HepG2 (cell line): Measurements from ENCODE around the gene GDPGP1. TPM values are rescaled to one million over a fixed set of nuclear protein-coding genes. Genes with fewer than 3 reads are reported as not detected.

Source experiments
- CREB3 ChIP-seq: sonication (generic); formaldehyde crosslinking; IDR thresholded peaks from 2 replicates; pipeline ENCODE4 v1.5.0; 2020; ENCODE audit warnings: missing genetic modification reagents
- CSRNP1 ChIP-seq: sonication (generic); formaldehyde crosslinking; IDR thresholded peaks from 2 replicates; pipeline ENCODE4 v1.8.1; 2023; ENCODE audit warnings: mild to moderate bottlenecking, missing genetic modification reagents
- HCFC1 ChIP-seq: fragments of 150-350 bp; IDR thresholded peaks from 2 replicates; pipeline ENCODE4 v1.6.1; 2014; ENCODE audit warnings: low read depth, low read length
- HDAC2 ChIP-seq: sonication (generic); formaldehyde crosslinking; IDR thresholded peaks from 2 replicates; pipeline ENCODE4 v1.4.0; 2020; ENCODE audit warnings: missing genetic modification reagents
- HNRNPH1 ChIP-seq: fragments of 200-400 bp; formaldehyde crosslinking; optimal IDR thresholded peaks from 2 replicates; pipeline ENCODE3; 2017; ENCODE audit warnings: mild to moderate bottlenecking, low read depth, low read length
- IRF9 ChIP-seq: sonication (generic); formaldehyde crosslinking; IDR thresholded peaks from 2 replicates; pipeline ENCODE4 v1.8.0; 2022; ENCODE audit warnings: missing genetic modification reagents, mild to moderate bottlenecking, borderline replicate concordance
- MAFK ChIP-seq, 2 experiments: IDR thresholded peaks in 1 of 2; conservative IDR thresholded peaks in 1 of 2; 2 replicates each; pipeline ENCODE4 v1.6.1; 2011; ENCODE audit warnings: improper control_type of control experiment in 2 of 2, low read length in 2 of 2
- MXI1 ChIP-seq: IDR thresholded peaks from 3 replicates; pipeline ENCODE4 v1.6.1; 2012; ENCODE audit warnings: low read depth, low read length, inconsistent platforms, borderline replicate concordance
- NFKBIZ ChIP-seq: IDR thresholded peaks from 2 replicates; pipeline ENCODE4 v1.6.1; 2018; ENCODE audit warnings: missing genetic modification reagents, missing compliant biosample characterization
- RNF2 ChIP-seq: fragments of 450-650 bp; conservative IDR thresholded peaks from 2 replicates; pipeline ENCODE4 v1.6.1; 2016; ENCODE audit warnings: low read depth
- SIN3B ChIP-seq: fragments of 150-350 bp; IDR thresholded peaks from 2 replicates; pipeline ENCODE4 v1.6.1; 2014; ENCODE audit warnings: low read length
- SKI ChIP-seq: fragments of 450-650 bp; IDR thresholded peaks from one replicate; pipeline ENCODE4 v1.6.1; 2018; ENCODE audit warnings: mild to moderate bottlenecking; ENCODE audit not compliant: partially characterized antibody
- SNAPC4 ChIP-seq: sonication (generic); formaldehyde crosslinking; IDR thresholded peaks from 2 replicates; pipeline ENCODE4 v1.4.0; 2020; ENCODE audit warnings: mild to moderate bottlenecking, missing genetic modification reagents
- TCF7L2 ChIP-seq: IDR thresholded peaks from 2 replicates; pipeline ENCODE4 v1.6.1; 2011; ENCODE audit warnings: mild to moderate bottlenecking, low read depth, low read length, moderate library complexity
- ZBTB42 ChIP-seq: sonication (generic); formaldehyde crosslinking; IDR thresholded peaks from 2 replicates; pipeline ENCODE4 v1.5.0; 2020; ENCODE audit warnings: mild to moderate bottlenecking, missing genetic modification reagents
- ZIK1 ChIP-seq: sonication (generic); formaldehyde crosslinking; IDR thresholded peaks from 2 replicates; pipeline ENCODE4 v1.5.0; 2020; ENCODE audit warnings: mild to moderate bottlenecking, low read depth, missing genetic modification reagents, borderline replicate concordance
- polyA plus RNA-seq, 8 experiments: library from polyadenylated mRNA; depleted of rRNA in 3 of 8; stranded (reverse) in 7 of 8; unstranded in 1 of 8; fragments of >200 nt; fragmentation: Illumina TruSeq in 4 of 8; extraction: Trizol in 4 of 8; gene quantifications; 2 replicates each; pipeline versions ENCODE4 v1.2.1 to v1.2.3, GENCODE V29; 2011 to 2016; ENCODE audit warnings: low read depth in 4 of 8, missing spikeins in 1 of 8, mixed read lengths in 1 of 8; ENCODE audit not compliant: insufficient read depth in 1 of 8
- total RNA-seq, 5 experiments: library from RNA; depleted of rRNA; stranded (reverse); fragments of >200 nt; fragmentation: Illumina TruSeq; extraction: Trizol; gene quantifications; 2 replicates each; pipeline ENCODE4 v1.2.3, GENCODE V29; 2016; ENCODE audit warnings: low read depth in 1 of 5

The GDPGP1 gene
- total and polyA plus RNA-seq, 2 of the 13 experiments (the other 11 are each of a cell fraction or from before 2014, with no cell fraction given), result 1.5 to 4.3 TPM

- TF ChIP-seq CSRNP1 (CRISPR knock-in tag), result peak; percentile 84
- no peak for TF ChIP-seq TCF7L2
- TF ChIP-seq ZIK1 (CRISPR knock-in tag), result peak; percentile 36; the same call in 1 of the 2 replicates
- TF ChIP-seq MXI1, result 0 out of 3 replicates have a peak, but pooled peaks have one; percentile 52
- TF ChIP-seq SIN3B, result no peak
- TF ChIP-seq HCFC1, result peak; percentile 27; the same call in 1 of the 2 replicates
- no peak for TF ChIP-seq SKI
- TF ChIP-seq ZBTB42 (CRISPR knock-in tag), result peak; percentile 85
- TF ChIP-seq HNRNPH1, result peak; percentile 85
- TF ChIP-seq RNF2, result peak; percentile 95
- TF ChIP-seq MAFK (conservative IDR thresholded peaks at IDR 0.05 in 1 of 2, IDR thresholded peaks at IDR 0.05 in 1 of 2; ENCODE audit: low read length in 2 of 2), result no peak
- peak; percentile 68; the same call in 1 of the 2 replicates for TF ChIP-seq SNAPC4 (CRISPR knock-in tag)
- TF ChIP-seq HDAC2, result peak; percentile 18; the same call in 1 of the 2 replicates
- TF ChIP-seq IRF9, result peak; percentile 88
- no peak for TF ChIP-seq CREB3 (CRISPR knock-in tag)
- peak; percentile 86 for TF ChIP-seq NFKBIZ (CRISPR knock-in tag)
Observed at GRCh38 chr15:90265271-90266060, 31.5 kb downstream of the GDPGP1 start, which contains the start of gene NGRN (continued).
